Choroid plexus epithelial cell (primary cell): Measurements from ENCODE around the gene LUZP1.

Experiments used
- DNase-seq: peaks from one replicate; pipeline ENCODE4 v3.0.0-alpha.2; 2010; ENCODE audit warnings: low read depth
- H3K4me3 ChIP-seq: 2 replicates; pipeline ENCODE4 v1.5.1; 2011; ENCODE audit warnings: low read depth, mild to moderate bottlenecking, control low read depth, low read length, moderate library complexity
- TF ChIP-seq, protein P1 (sequence below): conservative IDR thresholded peaks from 2 replicates; pipeline ENCODE4 v1.5.1; 2011; ENCODE audit warnings: low read depth, mild to moderate bottlenecking, control low read depth, inconsistent platforms, low read length, moderate library complexity

LUZP1 gene

DNA sequence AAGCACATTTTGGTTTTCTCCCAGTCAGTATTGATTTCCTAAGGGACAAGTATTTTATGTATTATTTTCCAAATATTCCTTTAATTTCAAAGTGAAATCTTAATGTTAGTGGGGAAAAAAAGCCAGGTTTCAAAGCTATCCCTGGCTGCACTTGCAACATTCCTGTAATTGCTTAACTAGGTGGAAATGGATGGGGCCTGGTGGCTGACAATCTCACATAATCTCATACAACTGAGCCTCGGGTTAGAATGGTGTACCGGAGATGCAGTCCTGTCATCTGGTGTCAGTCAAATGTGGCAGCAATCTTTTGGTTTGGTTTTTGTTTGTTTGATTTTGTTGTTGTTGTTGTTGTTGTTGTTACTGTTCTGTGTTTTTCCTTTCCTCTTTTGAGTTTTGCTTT is 103.3 kb downstream of the LUZP1 start:
- TF ChIP-seq, protein P1, sequence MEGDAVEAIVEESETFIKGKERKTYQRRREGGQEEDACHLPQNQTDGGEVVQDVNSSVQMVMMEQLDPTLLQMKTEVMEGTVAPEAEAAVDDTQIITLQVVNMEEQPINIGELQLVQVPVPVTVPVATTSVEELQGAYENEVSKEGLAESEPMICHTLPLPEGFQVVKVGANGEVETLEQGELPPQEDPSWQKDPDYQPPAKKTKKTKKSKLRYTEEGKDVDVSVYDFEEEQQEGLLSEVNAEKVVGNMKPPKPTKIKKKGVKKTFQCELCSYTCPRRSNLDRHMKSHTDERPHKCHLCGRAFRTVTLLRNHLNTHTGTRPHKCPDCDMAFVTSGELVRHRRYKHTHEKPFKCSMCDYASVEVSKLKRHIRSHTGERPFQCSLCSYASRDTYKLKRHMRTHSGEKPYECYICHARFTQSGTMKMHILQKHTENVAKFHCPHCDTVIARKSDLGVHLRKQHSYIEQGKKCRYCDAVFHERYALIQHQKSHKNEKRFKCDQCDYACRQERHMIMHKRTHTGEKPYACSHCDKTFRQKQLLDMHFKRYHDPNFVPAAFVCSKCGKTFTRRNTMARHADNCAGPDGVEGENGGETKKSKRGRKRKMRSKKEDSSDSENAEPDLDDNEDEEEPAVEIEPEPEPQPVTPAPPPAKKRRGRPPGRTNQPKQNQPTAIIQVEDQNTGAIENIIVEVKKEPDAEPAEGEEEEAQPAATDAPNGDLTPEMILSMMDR, result no peak
- H3K4me3 ChIP-seq, result no peak overlapping the region
- DNase-seq, result no peak

DNA sequence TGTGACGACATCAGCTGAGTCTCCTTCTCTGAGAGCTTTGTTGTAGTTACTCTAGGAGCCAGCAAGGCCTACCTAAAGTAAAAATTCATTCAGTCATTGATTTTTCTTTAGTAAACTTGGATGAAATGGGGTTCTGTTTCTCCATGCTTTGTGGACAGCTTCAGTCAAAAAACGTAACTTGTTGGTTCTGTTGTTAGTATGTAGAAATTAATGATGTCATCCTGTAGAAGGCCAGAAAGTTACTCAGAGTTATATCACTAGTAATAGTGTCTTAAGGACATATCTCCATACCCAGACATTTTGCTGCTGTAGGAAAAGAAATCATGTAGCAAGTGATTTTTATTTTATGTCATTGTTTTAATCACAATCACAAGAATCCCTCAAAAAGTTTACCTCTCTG is 106.4 kb downstream of the LUZP1 start:
- TF ChIP-seq, protein P1, result no peak
- H3K4me3 ChIP-seq, result no peak overlapping the region
- DNase-seq, result no peak

DNA sequence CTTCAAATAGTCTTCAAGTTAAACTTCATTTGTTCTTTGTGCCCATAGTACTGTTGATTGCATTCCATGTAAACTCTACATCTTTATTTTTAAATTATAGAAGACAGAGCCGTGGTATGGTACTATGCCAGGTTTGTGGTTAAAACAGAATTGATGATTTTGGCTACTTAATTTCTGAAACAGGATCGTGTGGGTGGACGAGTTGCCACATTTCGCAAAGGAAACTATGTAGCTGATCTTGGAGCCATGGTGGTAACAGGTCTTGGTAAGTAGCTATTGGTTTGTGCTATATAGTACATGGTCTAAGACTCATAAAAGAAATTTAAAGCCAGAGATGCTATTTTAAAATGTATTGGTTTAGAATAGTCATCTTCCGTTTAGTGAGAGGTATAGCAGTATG is 111.4 kb downstream of the LUZP1 start:
- H3K4me3 ChIP-seq, result no peak overlapping the region
- TF ChIP-seq, protein P1, result no peak
- DNase-seq, result no peak

DNA sequence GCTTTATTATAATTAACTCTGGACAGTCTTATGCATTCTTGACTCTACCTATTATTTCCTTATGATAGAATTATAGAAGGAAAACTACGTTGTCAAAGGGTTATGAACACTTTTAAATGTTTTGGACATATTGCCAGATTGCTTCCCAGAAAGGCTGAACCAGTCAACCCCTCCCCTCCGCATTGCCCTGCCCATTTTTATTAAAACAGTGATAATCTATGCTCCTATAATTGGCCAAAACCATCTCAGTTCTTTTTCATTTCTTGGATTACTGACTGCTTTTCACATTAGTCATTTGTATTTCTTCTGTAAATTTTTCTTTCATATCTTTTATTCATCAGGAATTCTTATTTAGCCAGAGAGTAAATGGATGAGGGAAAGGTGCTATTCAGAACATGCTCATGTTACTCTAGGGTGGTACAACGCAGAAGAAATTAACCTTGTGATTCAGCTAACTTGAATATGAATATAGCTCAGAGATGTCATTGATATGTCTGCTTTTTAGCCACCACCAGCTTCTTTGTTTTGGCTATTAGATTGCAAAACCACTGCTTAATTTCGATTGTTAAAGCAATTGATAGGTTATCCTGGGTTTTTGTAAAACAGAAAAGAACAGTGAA is 117.3 kb downstream of the LUZP1 start:
- TF ChIP-seq, protein P1, result no peak
- DNase-seq, result no peak
- H3K4me3 ChIP-seq, result no peak overlapping the region

DNA sequence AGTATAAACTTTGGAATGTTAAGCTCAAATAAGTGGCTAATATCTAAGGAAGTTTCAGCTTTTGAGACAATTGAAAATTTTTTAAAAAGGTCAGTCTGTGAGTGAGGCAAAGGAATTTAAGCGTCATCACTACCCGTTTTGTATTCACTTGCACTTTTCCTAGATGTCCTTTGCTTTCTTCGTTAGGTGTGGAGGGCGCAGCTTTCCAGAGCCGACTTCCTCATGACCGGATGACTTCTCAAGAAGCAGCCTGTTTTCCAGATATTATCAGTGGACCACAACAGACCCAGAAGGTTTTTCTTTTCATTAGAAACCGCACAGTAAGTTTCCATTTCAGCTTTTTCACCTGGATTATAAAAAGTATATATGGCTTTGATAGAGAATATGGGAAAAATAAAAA is 118.5 kb downstream of the LUZP1 start:
- TF ChIP-seq, protein P1, result no peak
- no peak overlapping the region for H3K4me3 ChIP-seq
- no peak for DNase-seq

DNA sequence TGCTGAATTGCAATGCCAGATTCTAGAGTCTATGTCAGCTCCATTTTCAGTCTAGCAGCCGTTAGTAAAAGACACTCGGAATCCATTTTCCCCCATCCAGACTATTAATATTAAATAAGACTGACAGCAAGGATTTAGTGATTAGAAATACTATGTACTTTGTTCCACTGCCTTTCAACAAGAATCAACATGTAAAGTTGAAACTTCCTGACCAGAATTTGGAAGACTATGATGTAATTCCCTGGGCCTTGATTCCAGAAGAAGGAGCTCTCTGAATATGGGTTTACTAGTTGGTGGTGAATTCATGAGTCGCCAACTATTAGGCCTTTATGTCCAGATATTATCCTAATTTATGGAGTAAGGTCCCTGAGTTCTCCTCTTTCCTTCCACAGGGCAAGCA is 124.6 kb downstream of the LUZP1 start:
- DNase-seq, result no peak
- H3K4me3 ChIP-seq, result no peak overlapping the region
- TF ChIP-seq, protein P1, result no peak

DNA sequence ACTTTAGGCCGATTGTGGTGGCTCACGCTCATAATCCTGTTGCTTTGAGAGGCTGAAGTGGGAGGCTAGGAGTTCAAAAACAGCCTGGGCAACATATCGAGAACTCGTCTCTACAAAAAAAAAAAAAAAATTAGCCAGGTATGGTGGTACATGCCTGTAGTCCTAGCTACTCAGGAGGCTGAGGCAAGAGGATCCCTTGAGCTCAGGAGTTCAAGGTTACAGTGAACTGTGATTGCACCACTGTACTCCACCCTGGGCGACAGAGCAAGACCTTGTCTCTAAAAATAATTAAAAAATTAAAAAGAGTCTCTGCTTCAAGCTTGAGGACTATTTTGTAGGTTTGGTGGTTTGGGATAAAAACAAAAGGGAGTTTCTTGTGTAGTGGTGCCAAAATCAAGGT is 128.1 kb downstream of the LUZP1 start:
- no peak overlapping the region for H3K4me3 ChIP-seq
- no peak for DNase-seq
- TF ChIP-seq, protein P1, result no peak
